BLaER1 treated with 17β-estradiol and CSF1 and Interleukin-3, amounts not matched to agents 10 nM and 100 nM (cell line): ENCODE measurements around the gene UNC5C.
A peak's percentile ranks its signal among the peaks of the same experiment; 100 is the strongest.
"Not testable (repeated sequence)": the region's sequence is repeated elsewhere in the genome, so short reads cannot be mapped to it uniquely, and the experiment has no call there.

Experiments
- H3K27ac ChIP-seq, 11 experiments: shearing (Covaris generic); formaldehyde crosslinking; 2 replicates each; pipeline ENCODE4 v1.8.1; 2022
- H3K27me3 ChIP-seq, 11 experiments: shearing (Covaris generic); formaldehyde crosslinking; 2 replicates each; pipeline ENCODE4 v1.8.1; 2022
- H3K36me3 ChIP-seq, 11 experiments: shearing (Covaris generic); formaldehyde crosslinking; 2 replicates each; pipeline ENCODE4 v1.8.1; 2022
- H3K4me1 ChIP-seq, 10 experiments: shearing (Covaris generic); formaldehyde crosslinking; 2 replicates each; pipeline ENCODE4 v1.8.1; 2022
- H3K4me2 ChIP-seq, 11 experiments: shearing (Covaris generic); formaldehyde crosslinking; 2 replicates each; pipeline ENCODE4 v1.8.1; 2022
- H3K4me3 ChIP-seq, 10 experiments: shearing (Covaris generic); formaldehyde crosslinking; 2 replicates each; pipeline ENCODE4 v1.8.1; 2022
- H3K9ac ChIP-seq, 11 experiments: shearing (Covaris generic); formaldehyde crosslinking; 2 replicates each; pipeline ENCODE4 v1.8.1; 2022
- H3K9me3 ChIP-seq, 11 experiments: shearing (Covaris generic); formaldehyde crosslinking; replicated peaks in 1 of 11; 2 replicates each; pipeline ENCODE4 v1.8.1; 2022
- H4K20me1 ChIP-seq, 11 experiments: shearing (Covaris generic); formaldehyde crosslinking; 2 replicates each; pipeline ENCODE4 v1.8.1; 2022
- Cebpa-rat ChIP-seq, 11 experiments: shearing (Covaris generic); IDR thresholded peaks; 2 replicates each; pipeline ENCODE4 v1.8.1; 2022

Gene UNC5C

GRCh38 chr4:95183656-95184408, 364.9 kb downstream of the UNC5C start:
- H4K20me1 ChIP-seq, result no peaks in the 10 kb centered on the region
- no peaks in the 10 kb centered on the region for H3K4me1 ChIP-seq
- H3K4me2 ChIP-seq, result no peak overlapping the region
- H3K9ac ChIP-seq, result no peak overlapping the region
- no peak overlapping the region for H3K27ac ChIP-seq
- H3K27me3 ChIP-seq, result no peaks in the 10 kb centered on the region
- no peak for TF ChIP-seq Cebpa-rat (IDR thresholded peaks at IDR 0.05)
- H3K4me3 ChIP-seq, result no peak overlapping the region
- no peaks in the 10 kb centered on the region for H3K9me3 ChIP-seq
- no peaks in the 10 kb centered on the region for H3K36me3 ChIP-seq

- H3K27ac ChIP-seq, result no peak overlapping the region
- H3K4me2 ChIP-seq, result no peak overlapping the region
- H3K9ac ChIP-seq, result no peak overlapping the region
- H3K36me3 ChIP-seq, result no peaks in the 10 kb centered on the region
- no peaks in the 10 kb centered on the region for H4K20me1 ChIP-seq
- H3K4me1 ChIP-seq, result no peaks in the 10 kb centered on the region
- H3K9me3 ChIP-seq, result peaks cover 0 to 10% (median 0%) of the 10 kb centered on the region in 11 experiments; a peak in 6 of 22 replicates
- no peaks in the 10 kb centered on the region for H3K27me3 ChIP-seq
- no peak for TF ChIP-seq Cebpa-rat (IDR thresholded peaks at IDR 0.05)
- no peak overlapping the region for H3K4me3 ChIP-seq
These were observed 366.8 kb downstream of the UNC5C start for GRCh38 chr4:95181996-95182306.

- no peaks in the 10 kb centered on the region for H3K4me1 ChIP-seq
- no peaks in the 10 kb centered on the region for H3K36me3 ChIP-seq
- no peak overlapping the region for H3K4me2 ChIP-seq
- H3K27me3 ChIP-seq, result no peaks in the 10 kb centered on the region
- no peak overlapping the region for H3K27ac ChIP-seq
- H3K9ac ChIP-seq, result no peak overlapping the region
- no peaks in the 10 kb centered on the region for H4K20me1 ChIP-seq
- H3K9me3 ChIP-seq, result peaks cover 0 to 10% (median 0%) of the 10 kb centered on the region in 11 experiments; a peak in 6 of 22 replicates
- no peak overlapping the region for H3K4me3 ChIP-seq
- TF ChIP-seq Cebpa-rat (IDR thresholded peaks at IDR 0.05), result no peak
These were observed 367.4 kb downstream of the UNC5C start for GRCh38 chr4:95181243-95181995.

- no peak overlapping the region for H3K4me3 ChIP-seq
- no peak overlapping the region for H3K9ac ChIP-seq
- H3K27ac ChIP-seq, result no peak overlapping the region
- no peak overlapping the region for H3K4me2 ChIP-seq
- peaks cover 0 to 10% (median 0%) of the 10 kb centered on the region in 11 experiments; a peak in 6 of 22 replicates for H3K9me3 ChIP-seq
- no peaks in the 10 kb centered on the region for H3K36me3 ChIP-seq
- H4K20me1 ChIP-seq, result no peaks in the 10 kb centered on the region
- TF ChIP-seq Cebpa-rat (IDR thresholded peaks at IDR 0.05), result no peak
- no peaks in the 10 kb centered on the region for H3K4me1 ChIP-seq
- no peaks in the 10 kb centered on the region for H3K27me3 ChIP-seq
These were observed 368.1 kb downstream of the UNC5C start for GRCh38 chr4:95180531-95181242.

- no peak overlapping the region for H3K27ac ChIP-seq
- peaks cover 0 to 10% (median 0%) of the 10 kb centered on the region in 11 experiments; a peak in 6 of 22 replicates for H3K9me3 ChIP-seq
- no peaks in the 10 kb centered on the region for H3K36me3 ChIP-seq
- no peak overlapping the region for H3K4me2 ChIP-seq
- no peak for TF ChIP-seq Cebpa-rat (IDR thresholded peaks at IDR 0.05)
- H3K9ac ChIP-seq, result no peak overlapping the region
- H3K4me1 ChIP-seq, result no peaks in the 10 kb centered on the region
- H4K20me1 ChIP-seq, result no peaks in the 10 kb centered on the region
- H3K27me3 ChIP-seq, result no peaks in the 10 kb centered on the region
- H3K4me3 ChIP-seq, result no peak overlapping the region
These were observed 369.8 kb downstream of the UNC5C start for GRCh38 chr4:95178938-95179337.

- H3K27me3 ChIP-seq, H3K4me2 ChIP-seq, H3K9me3 ChIP-seq, H3K9ac ChIP-seq, H4K20me1 ChIP-seq, H3K4me3 ChIP-seq, H3K27ac ChIP-seq, H3K36me3 ChIP-seq: not testable (repeated sequence)
- peaks cover 0 to 13% (median 7%) of the 10 kb centered on the region in 10 experiments; a peak in 6 of 20 replicates for H3K4me1 ChIP-seq
These were observed 377.4 kb downstream of the UNC5C start for GRCh38 chr4:95171377-95171776.

- Histone ChIP-seq H3K4me1 (peaks cover 0 to 15% (median 7%) of the 10 kb centered on the region in 10 experiments; a peak in 6 of 20 replicates), H3K4me2 (no peak overlapping the region), H4K20me1 (no peaks in the 10 kb centered on the region), H3K9ac (no peak overlapping the region), H3K27me3 (no peaks in the 10 kb centered on the region), H3K9me3 (no peaks in the 10 kb centered on the region), H3K4me3 (no peak overlapping the region), H3K36me3 (no peaks in the 10 kb centered on the region), H3K27ac (no peak overlapping the region)
- no peak for TF ChIP-seq Cebpa-rat (IDR thresholded peaks at IDR 0.05)
These were observed 378.6 kb downstream of the UNC5C start for GRCh38 chr4:95170176-95170575.

- H4K20me1 ChIP-seq, result no peaks in the 10 kb centered on the region
- H3K4me3 ChIP-seq, result no peak overlapping the region
- H3K9me3 ChIP-seq, result no peaks in the 10 kb centered on the region
- H3K27me3 ChIP-seq, result no peaks in the 10 kb centered on the region
- 0 out of 22 replicates have a peak, but pooled peaks of 1 of the 11 experiments have one; percentile 13 for TF ChIP-seq Cebpa-rat (IDR thresholded peaks at IDR 0.05)
- peaks cover 0 to 15% (median 7%) of the 10 kb centered on the region in 10 experiments; a peak in 6 of 20 replicates for H3K4me1 ChIP-seq
- H3K4me2 ChIP-seq, result peak overlapping the region in 5 of 11 experiments; percentile 5 to 24 (median 19); a peak in 5 of 22 replicates
- no peak overlapping the region; a peak in 1 of 22 replicates for H3K27ac ChIP-seq
- H3K36me3 ChIP-seq, result no peaks in the 10 kb centered on the region
- H3K9ac ChIP-seq, result no peak overlapping the region
These were observed 381.0 kb downstream of the UNC5C start for GRCh38 chr4:95167805-95168204.

GRCh38 chr4:95165926-95166524, 382.7 kb downstream of the UNC5C start:
- H4K20me1 ChIP-seq, result no peaks in the 10 kb centered on the region
- no peak overlapping the region for H3K9ac ChIP-seq
- H3K4me2 ChIP-seq, result no peak overlapping the region
- TF ChIP-seq Cebpa-rat (IDR thresholded peaks at IDR 0.05), result no peak
- H3K27ac ChIP-seq, result no peak overlapping the region
- no peaks in the 10 kb centered on the region for H3K36me3 ChIP-seq
- peaks cover 0 to 15% (median 7%) of the 10 kb centered on the region in 10 experiments; a peak in 6 of 20 replicates for H3K4me1 ChIP-seq
- H3K27me3 ChIP-seq, result no peaks in the 10 kb centered on the region
- H3K4me3 ChIP-seq, result no peak overlapping the region
- no peaks in the 10 kb centered on the region for H3K9me3 ChIP-seq
